Measurements from ENCODE around the gene PIEZO2.
"Not testable (repeated sequence)": the region's sequence is repeated elsewhere in the genome, so short reads cannot be mapped to it uniquely, and the experiment has no call there.

Gene PIEZO2

GRCh38 chr18:10860928-10861327 lies 288.4 kb downstream of the PIEZO2 start:
- Mint-ChIP-seq H3K36me3 (ENCODE audit: insufficient read depth) (no peaks in the 10 kb centered on the region), H3K4me1 (ENCODE audit: low read depth in 2 of 2) (no peaks in the 10 kb centered on the region), H3K9me3 (peaks cover 5 to 13% of the 10 kb centered on the region in 2 donors), H3K27ac (no peak overlapping the region), H3K4me3 (no peak overlapping the region), H3K27me3 (peaks cover 0 to 8% of the 10 kb centered on the region in 2 donors)
- DNase-seq (no peak), ATAC-seq (replicated peaks) (no peak)

- Mint-ChIP-seq H3K27me3 (peaks cover 0 to 9% of the 10 kb centered on the region in 2 donors), H3K9me3 (peaks cover 5 to 10% of the 10 kb centered on the region in 2 donors), H3K36me3 (ENCODE audit: insufficient read depth) (no peaks in the 10 kb centered on the region), H3K4me1 (ENCODE audit: low read depth in 2 of 2) (no peaks in the 10 kb centered on the region), H3K4me3 (no peak overlapping the region), H3K27ac (no peak overlapping the region)
- ATAC-seq (replicated peaks) (no peak), DNase-seq (no peak)
Measured at GRCh38 chr18:10860382-10860781, 289.0 kb downstream of the PIEZO2 start.

- H3K4me1 Mint-ChIP-seq (ENCODE audit: low read depth in 2 of 2) = no peaks in the 10 kb centered on the region
- DNase-seq (no peak), ATAC-seq (replicated peaks) (no peak)
- no peak overlapping the region for H3K4me3 Mint-ChIP-seq
- H3K9me3 Mint-ChIP-seq = no peaks in the 10 kb centered on the region
- no peak overlapping the region for H3K27ac Mint-ChIP-seq
- no peaks in the 10 kb centered on the region for H3K36me3 Mint-ChIP-seq (ENCODE audit: insufficient read depth)
- peaks cover 5 to 17% of the 10 kb centered on the region in 2 donors for H3K27me3 Mint-ChIP-seq
Measured at GRCh38 chr18:10858477-10858876, 290.9 kb downstream of the PIEZO2 start.

GRCh38 chr18:10856132-10856531 lies 293.2 kb downstream of the PIEZO2 start:
- ATAC-seq (replicated peaks) = no peak
- H3K4me3 Mint-ChIP-seq = no peak overlapping the region
- no peaks in the 10 kb centered on the region for H3K9me3 Mint-ChIP-seq
- peaks cover 5 to 23% of the 10 kb centered on the region in 2 donors for H3K27me3 Mint-ChIP-seq
- H3K36me3 Mint-ChIP-seq (ENCODE audit: insufficient read depth) = no peaks in the 10 kb centered on the region
- DNase-seq = no peak
- no peak overlapping the region for H3K27ac Mint-ChIP-seq
- no peaks in the 10 kb centered on the region for H3K4me1 Mint-ChIP-seq (ENCODE audit: low read depth in 2 of 2)

GRCh38 chr18:10852385-10853303 lies 296.7 kb downstream of the PIEZO2 start:
- DNase-seq (no peak), ATAC-seq (replicated peaks) (no peak)
- no peak overlapping the region for H3K27ac Mint-ChIP-seq
- no peak overlapping the region for H3K4me3 Mint-ChIP-seq
- H3K9me3 Mint-ChIP-seq = no peaks in the 10 kb centered on the region
- no peaks in the 10 kb centered on the region for H3K36me3 Mint-ChIP-seq (ENCODE audit: insufficient read depth)
- no peaks in the 10 kb centered on the region for H3K4me1 Mint-ChIP-seq (ENCODE audit: low read depth in 2 of 2)
- peaks cover 5 to 15% of the 10 kb centered on the region in 2 donors for H3K27me3 Mint-ChIP-seq

GRCh38 chr18:10851824-10852319 lies 297.5 kb downstream of the PIEZO2 start:
- H3K27me3 Mint-ChIP-seq = peaks cover 10 to 15% of the 10 kb centered on the region in 2 donors
- no peak overlapping the region for H3K27ac Mint-ChIP-seq
- H3K4me1 Mint-ChIP-seq (ENCODE audit: low read depth in 2 of 2) = no peaks in the 10 kb centered on the region
- DNase-seq (no peak), ATAC-seq (replicated peaks) (no peak)
- no peaks in the 10 kb centered on the region for H3K9me3 Mint-ChIP-seq
- H3K4me3 Mint-ChIP-seq = no peak overlapping the region
- H3K36me3 Mint-ChIP-seq (ENCODE audit: insufficient read depth) = no peaks in the 10 kb centered on the region

- Mint-ChIP-seq H3K27ac (no peak overlapping the region), H3K4me3 (no peak overlapping the region), H3K9me3 (no peaks in the 10 kb centered on the region), H3K27me3 (peaks cover 12 to 15% of the 10 kb centered on the region in 2 donors), H3K4me1 (ENCODE audit: low read depth in 2 of 2) (no peaks in the 10 kb centered on the region), H3K36me3 (ENCODE audit: insufficient read depth) (no peaks in the 10 kb centered on the region)
- DNase-seq = no peak
- ATAC-seq (replicated peaks) = no peak
Measured at GRCh38 chr18:10850840-10851239, 298.5 kb downstream of the PIEZO2 start.

GRCh38 chr18:10850216-10850615 lies 299.2 kb downstream of the PIEZO2 start:
- no peaks in the 10 kb centered on the region for H3K9me3 Mint-ChIP-seq
- H3K36me3 Mint-ChIP-seq (ENCODE audit: insufficient read depth) = no peaks in the 10 kb centered on the region
- no peaks in the 10 kb centered on the region for H3K4me1 Mint-ChIP-seq (ENCODE audit: low read depth in 2 of 2)
- peaks cover 12 to 13% of the 10 kb centered on the region in 2 donors for H3K27me3 Mint-ChIP-seq
- no peak overlapping the region for H3K4me3 Mint-ChIP-seq
- no peak for ATAC-seq (replicated peaks)
- H3K27ac Mint-ChIP-seq = no peak overlapping the region
- DNase-seq = no peak

GRCh38 chr18:10847907-10848306 lies 301.5 kb downstream of the PIEZO2 start:
- Mint-ChIP-seq H3K9me3 (no peaks in the 10 kb centered on the region), H3K36me3 (ENCODE audit: insufficient read depth) (no peaks in the 10 kb centered on the region), H3K4me3 (no peak overlapping the region), H3K27me3 (peaks cover 4 to 7% of the 10 kb centered on the region in 2 donors), H3K4me1 (ENCODE audit: low read depth in 2 of 2) (no peaks in the 10 kb centered on the region), H3K27ac (no peak overlapping the region)
- DNase-seq = no peak
- no peak for ATAC-seq (replicated peaks)

GRCh38 chr18:10847408-10847790 lies 302.0 kb downstream of the PIEZO2 start:
- no peak for ATAC-seq (replicated peaks)
- H3K36me3 Mint-ChIP-seq (ENCODE audit: insufficient read depth) = no peaks in the 10 kb centered on the region

GRCh38 chr18:10846657-10847407 lies 302.5 kb downstream of the PIEZO2 start:
- ATAC-seq (replicated peaks) = no peak
- Mint-ChIP-seq H3K27ac (no peak overlapping the region), H3K9me3 (no peaks in the 10 kb centered on the region)

More at GRCh38 chr18:10847408-10847790, 302.0 kb downstream of the PIEZO2 start:
- H3K4me1 Mint-ChIP-seq (ENCODE audit: low read depth in 2 of 2) = no peaks in the 10 kb centered on the region
- H3K27ac Mint-ChIP-seq = no peak overlapping the region
- peaks cover 0 to 7% of the 10 kb centered on the region in 2 donors for H3K27me3 Mint-ChIP-seq
- H3K4me3 Mint-ChIP-seq = no peak overlapping the region
- DNase-seq = no peak
- no peaks in the 10 kb centered on the region for H3K9me3 Mint-ChIP-seq

GRCh38 chr18:10846035-10846434 lies 303.3 kb downstream of the PIEZO2 start:
- not testable (repeated sequence) for H3K9me3 Mint-ChIP-seq; H3K36me3 Mint-ChIP-seq (ENCODE audit: insufficient read depth)

More at GRCh38 chr18:10846657-10847407, 302.5 kb downstream of the PIEZO2 start:
- DNase-seq = no peak
- Mint-ChIP-seq H3K36me3 (ENCODE audit: insufficient read depth) (no peaks in the 10 kb centered on the region), H3K4me1 (ENCODE audit: low read depth in 2 of 2) (no peaks in the 10 kb centered on the region), H3K27me3 (peaks cover 0 to 7% of the 10 kb centered on the region in 2 donors), H3K4me3 (no peak overlapping the region)

GRCh38 chr18:10843565-10843964 lies 305.8 kb downstream of the PIEZO2 start:
- Mint-ChIP-seq H3K36me3 (ENCODE audit: insufficient read depth) (no peaks in the 10 kb centered on the region), H3K9me3 (no peaks in the 10 kb centered on the region), H3K4me3 (no peak overlapping the region), H3K27me3 (peaks cover 7% of the 10 kb centered on the region in 2 donors), H3K27ac (no peak overlapping the region), H3K4me1 (ENCODE audit: low read depth in 2 of 2) (no peaks in the 10 kb centered on the region)
- ATAC-seq (replicated peaks) (no peak), DNase-seq (no peak)

More at GRCh38 chr18:10846035-10846434, 303.3 kb downstream of the PIEZO2 start:
- H3K4me3 Mint-ChIP-seq; ATAC-seq (replicated peaks); H3K27me3 Mint-ChIP-seq; H3K27ac Mint-ChIP-seq; H3K4me1 Mint-ChIP-seq (ENCODE audit: low read depth in 2 of 2); DNase-seq: not testable (repeated sequence)
